HG03135 (cell line): Measurements from ENCODE around the gene PRR5L.

Experiments used
- ATAC-seq: cut with Tn5 transposase; IDR thresholded peaks from one replicate; pipeline ENCODE4 v1.9.1; 2021; ENCODE audit warnings: mild to moderate bottlenecking, moderate library complexity; ENCODE audit not compliant: unreplicated experiment

The PRR5L gene

DNA sequence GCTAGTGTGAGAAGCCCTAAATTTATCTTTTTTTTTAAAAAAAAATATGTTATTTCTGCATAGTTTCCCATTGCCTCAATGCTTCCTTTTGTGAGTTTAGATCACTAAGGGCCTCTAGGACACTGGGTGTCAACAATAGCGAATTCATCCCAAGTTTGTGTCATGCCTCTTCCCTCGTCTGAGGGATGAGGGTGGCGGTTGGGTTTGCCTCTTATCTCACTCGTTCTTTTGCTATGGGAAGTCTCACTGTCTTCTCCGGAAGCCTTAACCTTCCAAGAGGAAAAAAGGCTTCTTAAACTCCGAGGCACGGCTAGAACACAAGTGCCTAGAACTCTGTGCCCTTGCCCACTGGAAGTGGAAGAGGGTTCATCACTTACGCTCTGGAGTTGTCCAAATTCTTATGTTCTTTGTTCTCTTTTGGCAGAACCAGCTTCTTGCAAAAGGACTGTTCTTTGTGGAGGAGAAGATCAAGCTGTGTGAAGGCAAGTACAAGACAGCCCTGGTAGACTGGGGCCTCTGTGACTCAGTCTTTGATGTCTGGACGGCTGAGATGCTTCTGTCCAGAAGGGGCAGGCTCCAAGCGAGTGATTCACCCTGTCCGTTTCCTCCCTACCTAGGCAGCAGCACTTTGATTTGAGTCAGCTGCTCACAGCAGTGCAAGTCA, 135.5 kb downstream of the PRR5L start:
- ATAC-seq: no peak

- ATAC-seq: no peak
These were observed 136.0 kb downstream of the PRR5L start for GRCh38 chr11:36432093-36432469.

DNA sequence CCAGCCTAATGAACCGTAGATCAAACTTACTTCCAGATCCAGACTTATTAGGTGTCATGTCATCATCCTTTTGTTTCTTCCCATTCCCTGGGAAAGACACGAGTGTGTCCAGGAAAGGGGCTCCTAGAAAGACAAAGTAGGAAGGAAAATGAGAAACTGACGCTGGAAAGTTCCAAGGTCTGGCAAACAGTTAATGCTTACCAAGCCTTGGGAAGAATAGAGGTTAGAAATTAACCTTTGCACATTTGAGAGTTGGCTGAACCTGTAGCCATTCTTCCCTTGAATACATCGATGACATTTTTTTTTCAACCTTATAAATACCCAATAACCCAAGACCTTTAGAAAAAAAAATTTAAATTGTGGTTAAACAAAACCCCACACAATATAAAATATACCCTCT, 136.7 kb downstream of the PRR5L start:
- ATAC-seq: no peak

DNA sequence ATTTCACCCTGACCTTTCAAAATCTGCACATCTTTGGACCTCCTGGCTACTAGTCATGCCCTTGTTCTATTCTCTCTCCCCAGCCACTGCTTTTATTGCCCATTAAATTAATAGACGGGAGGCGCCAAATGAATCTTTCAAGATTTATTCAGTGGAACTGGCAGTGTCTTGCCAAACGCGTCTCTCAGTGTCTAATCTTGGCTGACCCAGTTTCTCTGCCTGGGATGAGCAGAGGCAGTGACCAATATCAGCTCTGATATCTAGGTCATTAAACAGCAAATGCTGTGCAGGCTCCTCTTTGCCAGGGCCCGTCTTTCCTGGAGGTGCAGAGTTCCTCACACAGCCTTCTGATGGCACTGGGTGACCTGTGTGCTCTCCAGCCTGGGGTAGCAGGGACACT, 140.0 kb downstream of the PRR5L start:
- ATAC-seq: no peak

- ATAC-seq: no peak
These were observed 140.5 kb downstream of the PRR5L start for GRCh38 chr11:36436589-36436988.

GRCh38 chr11:36437413-36437812, 141.3 kb downstream of the PRR5L start:
- ATAC-seq: no peak

- ATAC-seq: no peak
These were observed 142.0 kb downstream of the PRR5L start for GRCh38 chr11:36438126-36438525.

- peak; percentile 82 for ATAC-seq
These were observed 145.6 kb downstream of the PRR5L start for GRCh38 chr11:36441610-36442208.

GRCh38 chr11:36443661-36444060, 147.6 kb downstream of the PRR5L start:
- no peak for ATAC-seq

DNA sequence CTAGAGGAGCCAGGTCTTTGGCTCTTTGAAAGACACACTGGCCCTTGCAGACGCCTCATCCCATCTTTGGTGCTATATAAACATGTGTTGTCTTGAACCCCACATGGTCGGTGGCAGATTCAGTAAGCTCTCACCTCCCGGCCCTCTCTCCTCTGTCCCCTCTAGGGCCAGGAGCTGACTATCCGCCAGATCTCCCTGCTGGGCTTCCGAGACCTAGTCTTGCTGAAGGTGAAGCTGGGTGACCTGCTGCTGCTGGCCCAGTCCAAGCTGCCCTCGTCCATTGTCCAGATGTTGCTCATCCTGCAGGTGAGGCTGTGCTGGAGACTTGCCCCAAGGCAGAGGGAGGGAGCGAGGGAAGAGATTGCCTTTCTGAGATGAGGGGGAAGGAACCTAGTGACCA, 150.0 kb downstream of the PRR5L start:
- ATAC-seq: no peak

GRCh38 chr11:36447514-36447913, 151.4 kb downstream of the PRR5L start:
- ATAC-seq: no peak

DNA sequence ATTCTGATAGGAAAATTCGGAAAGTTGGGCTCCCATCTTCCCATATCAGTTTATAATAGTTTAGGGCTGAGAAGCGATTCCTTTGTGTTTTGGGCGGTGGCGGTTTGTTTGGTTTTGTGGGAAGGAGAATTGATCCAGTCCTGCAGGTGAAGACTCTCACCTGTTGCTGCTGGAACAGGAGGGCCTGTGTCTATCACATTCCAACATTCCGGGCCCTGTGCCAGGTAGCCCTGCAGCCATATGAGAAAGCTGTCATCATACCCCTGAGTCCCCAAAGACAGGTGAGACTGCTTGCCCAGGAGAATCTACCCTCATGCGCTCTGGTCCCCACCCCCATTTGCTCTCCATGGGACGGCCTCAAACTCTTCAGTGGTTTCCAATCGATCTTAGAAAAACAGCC, 151.9 kb downstream of the PRR5L start:
- ATAC-seq: no peak

- no peak for ATAC-seq
These were observed 153.5 kb downstream of the PRR5L start for GRCh38 chr11:36449561-36450096.

DNA sequence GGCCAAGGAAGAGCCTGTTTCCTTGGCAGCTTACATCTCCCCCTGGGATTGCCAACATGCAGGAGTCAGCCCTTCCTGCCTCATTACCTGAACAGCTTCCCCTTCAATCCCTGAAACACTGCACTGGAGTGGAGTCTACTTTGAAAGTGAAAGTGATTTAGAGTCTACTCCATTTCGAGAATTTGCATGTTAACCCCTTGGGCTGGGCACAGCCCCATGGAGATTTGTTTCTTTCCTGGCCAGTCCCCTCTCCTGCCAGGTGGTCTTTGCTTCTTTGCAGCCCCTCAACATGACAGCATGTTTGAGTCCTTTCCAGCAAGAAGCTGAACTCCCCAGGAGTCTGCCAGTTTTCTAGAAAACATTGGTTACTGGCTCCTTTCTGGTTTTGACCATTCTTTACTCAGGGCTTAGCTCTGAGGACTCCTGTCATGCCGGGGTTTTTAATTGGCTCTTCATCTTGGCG, 154.1 kb downstream of the PRR5L start:
- peak; percentile 76 for ATAC-seq

DNA sequence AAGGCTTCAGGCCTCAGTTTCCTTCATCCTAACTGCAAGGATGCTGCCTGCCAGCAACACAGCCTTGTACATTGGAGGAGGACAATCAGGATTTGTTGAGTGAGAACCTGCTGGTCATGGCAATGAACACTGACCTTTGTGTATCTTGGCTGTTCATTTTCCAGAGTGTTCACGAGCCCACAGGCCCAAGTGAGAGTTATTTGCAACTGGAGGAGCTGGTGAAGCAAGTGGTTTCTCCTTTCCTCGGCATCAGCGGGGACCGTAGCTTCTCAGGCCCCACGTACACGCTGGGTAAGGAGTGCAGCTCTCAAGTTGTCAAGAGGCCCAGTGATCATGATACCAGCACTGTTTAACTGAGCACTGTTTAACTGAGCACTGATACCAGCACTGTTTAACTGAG, 155.0 kb downstream of the PRR5L start:
- ATAC-seq: no peak

- ATAC-seq: no peak
These were observed 155.6 kb downstream of the PRR5L start for GRCh38 chr11:36451681-36452080.

- ATAC-seq: no peak
These were observed 156.3 kb downstream of the PRR5L start for GRCh38 chr11:36452236-36452940.

DNA sequence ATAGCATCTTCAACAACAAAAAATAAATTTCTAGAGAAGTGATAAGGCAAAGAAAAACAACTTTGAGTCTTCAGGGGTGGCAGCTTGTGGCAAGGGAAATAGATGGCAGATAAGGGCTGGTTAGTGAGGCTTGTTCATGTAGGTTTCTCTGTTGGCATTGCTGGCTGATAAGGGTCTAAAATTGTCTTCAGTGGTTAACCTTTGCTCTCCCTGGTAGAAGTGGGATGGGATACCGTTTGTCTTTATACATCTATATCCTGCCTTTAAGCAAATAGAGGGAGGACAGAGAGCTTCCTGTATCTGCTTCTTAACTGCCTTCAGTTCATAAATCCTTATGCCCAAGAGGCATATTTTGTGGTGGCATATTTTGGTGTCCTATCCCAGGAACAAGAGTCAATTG, 156.9 kb downstream of the PRR5L start:
- no peak for ATAC-seq

DNA sequence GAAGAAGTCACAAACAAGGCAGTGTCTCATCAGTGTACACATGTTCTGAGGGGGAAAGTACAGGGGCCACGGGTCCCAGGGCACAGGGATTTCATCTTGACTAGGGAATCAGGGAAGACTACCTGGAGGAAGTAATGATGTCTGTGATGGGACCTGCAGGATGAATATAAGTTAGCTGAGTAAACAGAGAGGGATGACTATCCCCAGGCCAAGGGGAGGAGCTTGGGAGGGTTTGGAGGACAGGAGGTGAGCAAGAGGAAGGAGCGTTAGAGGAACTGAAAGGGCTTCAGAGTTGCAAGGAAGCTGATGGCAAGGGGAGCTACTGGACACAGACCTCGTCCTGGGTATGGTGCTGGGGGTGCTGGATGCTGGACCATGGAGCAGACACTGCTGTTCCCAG, 157.6 kb downstream of the PRR5L start:
- ATAC-seq: no peak

- no peak for ATAC-seq
These were observed 158.5 kb downstream of the PRR5L start for GRCh38 chr11:36454551-36454940.

DNA sequence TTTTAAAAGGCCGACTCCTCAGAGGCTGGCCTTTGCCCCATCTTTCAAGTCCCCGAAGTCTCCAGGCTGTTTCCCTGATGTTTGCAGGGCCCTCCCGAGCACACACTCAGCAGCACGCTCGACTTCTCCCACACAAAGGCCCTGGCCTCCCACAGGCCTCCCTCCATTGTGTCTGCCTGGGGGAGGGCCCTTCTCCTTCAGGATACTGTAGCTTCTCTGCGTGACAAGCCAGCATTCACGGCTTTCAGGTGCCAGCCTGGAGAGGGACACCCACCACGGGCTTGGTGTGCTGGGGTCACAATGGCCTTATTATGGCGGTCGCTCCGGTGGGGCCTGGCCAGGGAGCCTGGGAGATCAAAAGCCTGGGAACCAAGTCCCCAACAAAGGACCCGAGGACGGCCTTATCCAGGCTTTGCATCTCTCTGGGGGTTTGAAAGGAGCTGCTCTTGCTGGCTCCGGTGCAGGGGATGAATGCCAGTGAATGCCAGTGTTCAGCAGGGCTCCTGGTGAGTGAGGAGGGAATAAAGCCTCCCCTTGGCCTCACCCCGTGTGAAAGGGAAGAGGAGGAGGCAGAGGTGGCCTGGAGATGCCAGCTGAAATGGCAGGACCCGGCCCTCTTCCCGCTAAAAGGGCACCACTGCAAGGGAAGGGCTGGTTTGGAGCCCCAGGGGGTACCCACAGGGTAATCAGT, 159.0 kb downstream of the PRR5L start:
- ATAC-seq: no peak
